GM19351 (cell line): ENCODE data around the gene GREB1.

Source experiments
- ATAC-seq: cut with Tn5 transposase; IDR thresholded peaks from one replicate; pipeline ENCODE4 v1.9.1; 2021; ENCODE audit warnings: mild to moderate bottlenecking, moderate library complexity; ENCODE audit not compliant: unreplicated experiment

Gene GREB1

DNA sequence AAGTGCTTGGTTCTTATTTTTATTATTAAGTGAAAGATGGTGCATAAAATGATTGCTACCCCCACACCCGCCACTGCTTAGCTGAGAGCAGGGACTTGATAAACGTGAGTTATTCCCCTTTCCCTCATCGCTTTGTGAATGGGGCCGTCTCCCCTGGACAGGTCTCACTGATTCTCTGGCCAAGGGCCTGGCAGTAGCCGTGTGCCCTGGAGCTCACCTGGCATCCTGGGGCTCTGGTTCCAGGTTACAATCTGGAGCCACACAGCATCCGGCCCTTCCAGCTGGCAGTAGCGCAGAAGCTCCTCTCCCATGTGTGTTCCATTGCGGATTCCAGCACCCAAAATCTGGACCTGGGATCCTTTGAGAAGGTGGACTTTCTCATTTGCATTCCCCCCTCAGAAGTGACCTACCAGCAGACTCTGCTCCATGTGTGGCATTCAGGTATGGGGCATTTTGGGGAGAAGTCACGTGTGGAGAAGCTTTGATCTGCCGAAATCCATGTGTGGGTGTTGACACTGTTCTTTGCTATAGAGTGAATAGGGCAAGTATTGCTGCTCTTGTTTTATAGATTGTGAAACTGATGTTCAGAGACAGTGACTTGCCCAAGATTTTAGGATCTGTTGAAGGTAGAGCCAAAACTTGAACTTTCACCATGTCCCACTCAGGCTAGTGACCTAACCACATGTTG, 63.8 kb downstream of the GREB1 start:
- no peak for ATAC-seq

GRCh38 chr2:11598228-11598731, 64.4 kb downstream of the GREB1 start:
- ATAC-seq: no peak

GRCh38 chr2:11602563-11603204, 68.8 kb downstream of the GREB1 start:
- no peak for ATAC-seq

GRCh38 chr2:11610624-11611242, 76.9 kb downstream of the GREB1 start:
- no peak for ATAC-seq

DNA sequence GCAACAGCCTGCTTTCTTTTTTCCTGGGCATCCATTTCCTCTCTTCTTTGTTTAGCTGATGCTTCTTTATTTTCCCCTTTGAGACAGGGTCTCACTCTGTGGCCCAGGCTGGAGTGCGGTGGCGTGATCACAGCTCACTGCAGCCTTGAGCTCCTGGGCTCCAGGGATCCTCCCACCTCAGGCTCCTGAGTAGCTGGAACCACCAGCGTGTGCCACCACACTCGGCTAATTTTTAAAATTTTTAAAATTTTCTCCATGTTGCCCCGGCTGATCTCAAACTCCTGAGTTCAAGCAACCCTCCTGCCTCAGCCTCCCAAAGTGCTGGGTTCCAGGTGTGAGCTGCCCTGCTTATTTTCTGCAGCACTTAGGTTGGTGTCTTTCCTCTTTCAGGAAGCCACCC, 77.4 kb downstream of the GREB1 start:
- ATAC-seq: no peak

DNA sequence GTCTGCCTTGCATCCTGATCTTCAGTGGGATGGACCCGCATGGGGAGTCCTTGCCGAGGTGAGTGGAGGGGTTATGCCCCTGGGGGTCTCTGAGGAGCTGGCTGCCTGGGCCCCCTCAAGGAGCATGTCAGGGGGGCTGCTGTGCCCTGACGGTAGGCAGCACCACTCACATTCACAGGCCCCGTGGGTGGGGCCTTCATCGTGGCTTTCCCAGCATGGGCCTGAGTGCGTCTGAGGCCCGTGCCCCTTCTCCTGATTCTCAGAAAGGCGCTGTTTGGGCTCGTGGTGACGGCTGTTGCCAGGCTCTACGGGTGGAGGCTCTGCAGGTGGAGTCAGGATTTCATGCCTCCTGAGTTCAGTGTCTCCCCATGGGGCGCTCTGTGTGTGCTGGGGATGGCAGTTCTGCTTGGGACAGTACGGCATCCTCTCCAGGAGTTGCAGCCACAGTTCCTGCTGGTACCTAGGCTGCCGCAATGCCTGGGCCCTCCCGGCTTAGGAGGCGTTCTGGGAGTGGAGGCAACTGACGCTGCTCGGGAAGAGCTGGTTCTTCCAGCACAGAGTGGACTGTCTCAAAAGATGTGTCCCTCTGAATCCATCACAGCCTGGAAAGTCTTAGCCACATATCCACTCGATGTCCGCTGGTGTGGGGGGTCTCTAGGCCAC, 78.8 kb downstream of the GREB1 start:
- ATAC-seq: no peak

DNA sequence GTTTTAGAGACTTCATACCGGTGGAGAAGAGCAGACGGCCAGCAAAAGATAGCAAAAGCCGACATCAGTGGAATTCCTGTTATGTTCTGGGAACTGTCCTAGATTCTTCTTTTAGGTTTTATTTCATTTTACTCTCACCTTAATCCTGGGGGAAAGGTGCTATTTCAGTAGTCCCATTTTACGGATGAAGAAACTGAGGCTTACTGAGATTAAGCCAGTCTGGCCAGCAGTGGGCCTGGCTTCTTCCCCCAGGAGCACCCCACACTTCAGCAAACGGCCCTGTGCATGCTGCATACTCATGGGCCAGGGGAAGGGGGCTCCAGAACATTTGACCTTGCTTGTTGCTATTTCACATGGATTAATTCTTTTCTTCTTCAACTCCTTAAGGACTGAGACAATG, 79.5 kb downstream of the GREB1 start:
- ATAC-seq: no peak

DNA sequence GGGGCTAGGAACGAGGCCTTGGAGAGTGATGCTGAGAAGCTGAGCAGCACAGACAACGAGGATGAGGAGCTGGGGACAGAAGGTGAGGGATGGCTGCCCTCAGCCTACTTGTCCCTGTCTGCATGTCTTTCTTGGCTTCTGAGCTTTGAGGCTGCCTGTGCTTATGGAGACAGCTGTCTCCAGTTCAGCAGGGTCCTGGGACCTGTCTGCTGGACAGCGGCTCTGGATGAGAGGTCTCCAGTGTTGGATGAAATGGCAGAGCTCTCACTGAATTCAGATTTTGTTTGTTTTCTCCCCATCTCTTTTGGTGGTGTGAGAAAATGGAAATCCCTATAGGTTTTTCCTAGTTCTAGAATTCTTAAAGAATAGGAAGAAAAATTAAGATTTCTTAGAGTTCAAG, 81.4 kb downstream of the GREB1 start:
- ATAC-seq: no peak

DNA sequence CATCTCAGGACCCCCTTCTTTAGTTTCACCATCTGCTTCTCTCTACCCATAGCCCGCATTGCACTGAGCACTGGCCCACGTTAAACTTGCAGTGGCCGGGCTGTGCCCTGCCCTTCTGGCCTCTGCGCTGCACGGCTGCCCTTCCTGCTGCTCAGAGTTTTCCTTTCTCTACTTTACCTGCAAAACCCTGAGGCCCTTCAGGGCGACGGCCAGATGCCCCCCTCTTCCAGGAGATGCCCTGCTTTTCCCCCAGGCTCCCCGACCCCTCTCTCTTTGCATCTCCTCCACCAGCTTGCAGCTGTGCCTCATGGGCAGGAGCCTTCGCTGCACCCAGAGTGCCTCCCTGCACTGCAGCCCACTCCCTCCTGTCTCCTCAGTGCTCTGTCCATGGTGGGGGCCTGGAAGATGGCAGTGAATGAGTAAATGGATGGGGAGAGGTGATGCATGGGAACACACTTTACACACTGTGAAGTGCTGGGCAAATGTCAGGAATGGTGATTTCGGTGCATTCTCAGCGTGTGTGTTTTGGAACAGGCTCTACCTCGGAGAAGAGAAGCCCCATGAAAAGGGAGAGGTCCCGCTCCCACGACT, 82.3 kb downstream of the GREB1 start:
- no peak for ATAC-seq

- ATAC-seq: no peak
Observed at GRCh38 chr2:11616851-11617415, 83.1 kb downstream of the GREB1 start.

DNA sequence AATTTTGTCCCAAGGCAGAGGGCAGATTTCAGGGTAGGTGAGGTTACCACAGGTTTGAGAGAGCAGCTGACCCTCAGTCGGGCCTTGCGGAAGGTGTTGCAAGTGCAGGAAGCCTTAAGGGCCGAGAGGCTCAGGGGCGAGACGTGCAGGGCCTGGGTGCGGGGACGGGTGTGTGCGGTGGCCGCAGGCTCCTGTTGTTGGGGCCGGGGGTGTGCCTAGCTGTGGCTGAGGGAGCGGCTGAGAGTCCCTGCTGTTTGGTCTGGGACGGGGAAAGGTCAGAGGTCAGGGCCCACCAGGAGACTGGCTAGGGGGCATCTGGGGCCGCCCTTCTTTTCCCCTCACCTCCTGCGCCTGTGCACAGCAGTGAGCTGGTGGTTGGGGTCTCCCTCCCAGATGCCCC, 83.7 kb downstream of the GREB1 start:
- ATAC-seq: no peak

DNA sequence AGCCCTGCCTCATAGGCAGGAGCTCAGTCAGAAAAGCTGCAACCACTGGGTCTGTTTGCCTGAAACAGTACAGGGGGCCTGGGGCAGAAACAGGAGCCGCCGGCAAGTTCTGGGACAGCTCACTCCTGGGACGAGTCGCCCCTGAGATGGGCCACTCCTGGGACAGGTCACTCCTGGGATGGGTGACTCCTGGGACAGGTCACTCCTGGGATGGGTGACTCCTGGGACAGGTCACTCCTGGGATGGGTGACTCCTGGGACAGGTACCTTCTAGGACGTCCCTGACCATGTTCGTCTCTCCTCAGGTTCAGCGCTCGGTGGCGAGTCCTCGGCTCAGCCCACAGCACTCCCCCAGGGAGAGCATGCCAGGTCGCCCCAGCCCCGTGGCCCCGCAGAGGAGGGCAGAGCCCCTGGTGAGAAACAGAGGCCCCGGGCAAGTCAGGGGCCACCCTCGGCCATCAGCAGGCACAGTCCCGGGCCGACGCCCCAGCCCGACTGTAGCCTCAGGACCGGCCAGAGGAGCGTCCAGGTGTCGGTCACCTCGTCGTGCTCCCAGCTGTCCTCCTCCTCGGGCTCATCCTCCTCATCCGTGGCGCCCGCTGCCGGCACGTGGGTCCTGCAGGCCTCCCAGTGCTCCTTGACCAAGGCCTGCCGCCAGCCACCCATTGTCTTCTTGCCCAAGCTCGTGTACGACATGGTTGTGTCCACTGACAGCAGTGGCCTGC, 84.3 kb downstream of the GREB1 start:
- no peak for ATAC-seq

- no peak for ATAC-seq
Observed at GRCh38 chr2:11618708-11619062, 84.8 kb downstream of the GREB1 start.

GRCh38 chr2:11621410-11621809, 87.6 kb downstream of the GREB1 start:
- ATAC-seq: no peak

DNA sequence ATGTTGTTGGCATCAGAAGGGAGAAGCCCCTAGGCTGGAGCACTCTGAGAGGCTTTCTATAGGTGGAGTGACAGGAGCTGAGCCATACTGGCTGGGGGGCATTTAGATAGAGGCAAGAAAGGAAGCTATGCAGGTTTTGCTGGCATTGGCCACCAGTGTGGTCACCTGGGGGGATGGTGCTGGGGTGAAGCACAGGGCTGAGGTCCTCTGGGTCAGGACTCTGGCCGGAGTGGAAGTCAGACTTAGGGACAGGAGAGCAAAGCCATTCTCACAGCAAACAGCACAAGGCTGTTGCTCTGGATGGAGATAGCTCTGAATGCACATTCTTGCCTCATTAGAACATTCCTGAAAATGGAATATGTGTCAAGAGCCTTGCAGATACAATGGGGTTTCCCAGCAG, 88.8 kb downstream of the GREB1 start:
- ATAC-seq: no peak

DNA sequence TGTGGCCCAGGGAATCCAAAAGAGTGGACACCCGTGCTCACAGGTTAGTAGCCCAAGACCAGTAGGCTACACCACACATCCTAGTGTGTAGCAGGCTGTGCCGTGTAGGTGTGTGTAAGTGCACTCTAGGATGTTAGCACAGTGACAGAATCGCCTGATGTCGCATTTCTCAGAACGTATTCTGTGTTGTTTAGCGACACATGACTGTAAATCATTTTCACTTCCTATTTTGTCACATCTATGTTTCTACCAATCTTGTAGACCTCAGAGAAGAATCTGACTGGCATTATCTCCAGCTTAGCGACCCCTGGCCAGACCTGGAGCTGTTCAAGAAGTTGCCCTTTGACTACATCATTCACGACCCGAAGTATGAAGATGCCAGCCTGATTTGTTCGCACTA, 91.0 kb downstream of the GREB1 start:
- no peak for ATAC-seq

DNA sequence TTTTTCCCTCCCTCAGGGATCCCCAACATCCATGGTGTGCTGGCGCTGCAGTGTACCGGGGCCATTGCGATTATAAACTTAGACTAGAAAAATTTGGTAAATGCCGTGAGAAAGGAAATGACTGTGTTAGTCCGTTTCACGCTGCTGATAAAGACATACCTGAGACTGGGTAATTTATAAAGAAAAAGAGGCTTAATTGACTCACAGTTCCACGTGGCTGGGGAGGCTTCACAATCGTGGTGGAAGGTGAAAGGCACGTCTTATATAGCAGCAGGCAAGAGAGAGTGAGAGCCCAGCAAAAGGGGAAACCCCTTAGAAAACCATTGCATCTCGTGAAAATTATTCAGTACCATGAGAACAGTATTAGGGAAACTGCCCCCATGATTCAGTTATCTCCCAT, 91.8 kb downstream of the GREB1 start:
- no peak for ATAC-seq

DNA sequence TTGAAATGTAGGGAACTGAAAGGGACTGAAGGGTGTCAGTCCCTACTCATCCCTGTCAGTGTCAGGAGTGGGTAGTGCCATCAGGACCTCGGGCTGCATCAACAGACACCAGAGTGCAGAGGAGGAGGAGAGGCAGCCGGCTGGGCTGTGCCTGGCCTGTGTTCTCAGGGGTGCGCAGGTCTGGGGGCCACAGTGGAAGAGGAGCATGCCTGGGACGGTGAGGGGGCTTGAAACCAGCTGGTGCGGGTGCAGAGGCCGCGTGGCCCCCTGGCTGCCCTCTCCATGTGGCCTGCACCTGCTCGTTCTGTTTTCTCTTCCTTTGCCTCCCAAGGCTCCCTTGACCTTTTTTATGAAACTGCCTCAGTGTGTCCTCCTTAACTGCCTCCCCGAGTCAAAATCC, 94.8 kb downstream of the GREB1 start:
- ATAC-seq: no peak

- ATAC-seq: no peak
Observed at GRCh38 chr2:11629215-11629614, 95.4 kb downstream of the GREB1 start.

DNA sequence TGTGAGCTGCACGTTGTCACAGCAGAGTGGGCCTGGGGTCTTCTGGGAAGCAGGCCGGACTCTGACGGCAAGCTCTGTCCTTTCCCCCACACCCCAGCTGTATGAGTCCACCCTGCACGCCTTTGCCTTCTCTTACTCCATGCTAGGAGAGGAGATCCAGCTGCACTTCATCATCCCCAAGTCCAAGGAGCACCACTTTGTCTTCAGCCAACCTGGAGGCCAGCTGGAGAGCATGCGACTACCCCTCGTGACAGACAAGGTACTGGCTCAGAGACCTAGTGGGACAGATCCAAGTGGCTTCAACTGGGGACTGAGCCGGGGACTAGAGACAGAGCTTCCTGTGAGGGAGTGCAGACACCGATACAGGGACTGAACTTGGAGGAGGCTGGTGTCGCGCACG, 96.0 kb downstream of the GREB1 start:
- no peak for ATAC-seq
